Measurements from ENCODE around the gene NFATC2IP. TPM values are rescaled to one million over a fixed set of nuclear protein-coding genes. Genes with fewer than 3 reads are reported as not detected.

NFATC2IP gene
- total and polyA plus RNA-seq, 10 of the 15 experiments (the other 5 are each of a cell fraction or from before 2014, with no cell fraction given) = 12.2 to 93.9 (median 46.9) TPM

- TF ChIP-seq USF1 (IDR thresholded peaks at IDR 0.05; ENCODE audit: borderline replicate concordance, extremely low read length, insufficient read depth, low read depth, low read length) (peak; percentile 100), TARDBP (IDR thresholded peaks at IDR 0.05; ENCODE audit: borderline replicate concordance) (peak; percentile 93), KDM1A (IDR thresholded peaks at IDR 0.05; ENCODE audit: borderline replicate concordance) (no peak), IKZF2 (IDR thresholded peaks at IDR 0.05) (peak; percentile 70 to 77; a peak in 3 of 4 replicates), EED (IDR thresholded peaks at IDR 0.05; ENCODE audit: low read depth) (no peak; the same call in 1 of the 2 replicates), SKIL (IDR thresholded peaks at IDR 0.05; ENCODE audit: low read depth, poor library complexity, severe bottlenecking) (peak; percentile 41), RUNX3 (IDR thresholded peaks at IDR 0.05; ENCODE audit: low read length) (peak; percentile 79), PKNOX1 (IDR thresholded peaks at IDR 0.05) (peak; percentile 88), CBFB (IDR thresholded peaks at IDR 0.05; ENCODE audit: low read depth) (peak; percentile 80; the same call in 1 of the 2 replicates), BCL3 (IDR thresholded peaks at IDR 0.05; ENCODE audit: borderline replicate concordance, insufficient read depth, low read depth, low read length, poor library complexity, severe bottlenecking) (peak; percentile 76), RBBP5 (conservative IDR thresholded peaks at IDR 0.05) (no peak), MEF2B (IDR thresholded peaks at IDR 0.05; ENCODE audit: partially characterized antibody, poor library complexity, severe bottlenecking) (peak; percentile 86), TCF12 (IDR thresholded peaks at IDR 0.05; ENCODE audit: low read depth, low read length) (peak; percentile 66), ZNF274 (IDR thresholded peaks at IDR 0.05; ENCODE audit: insufficient read depth, insufficient read length) (no peak), POLR2AphosphoS2 (IDR thresholded peaks at IDR 0.05; ENCODE audit: low read depth, low read length) (no peak), ELK1 (IDR thresholded peaks at IDR 0.05; ENCODE audit: low read depth, low read length) (peak; percentile 49), PAX8 (IDR thresholded peaks at IDR 0.05) (0 out of 2 replicates have a peak, but pooled peaks have one; percentile 83), SMARCA5 (IDR thresholded peaks at IDR 0.05) (0 out of 2 replicates have a peak, but pooled peaks have one; percentile 18), SMAD5 (IDR thresholded peaks at IDR 0.05; ENCODE audit: low read depth) (0 out of 2 replicates have a peak, but pooled peaks have one; percentile 37), YBX1 (IDR thresholded peaks at IDR 0.05) (no peak), TCF7 (IDR thresholded peaks at IDR 0.05; ENCODE audit: borderline replicate concordance) (no peak), NBN (IDR thresholded peaks at IDR 0.05) (peak; percentile 85)
Measured at GRCh38 chr16:28974437-28975157, 23.9 kb downstream of the NFATC2IP start, which contains the start of gene SPNS1 (continued).
